Measurements from ENCODE around the gene PROSER2.

PROSER2 gene

DNA sequence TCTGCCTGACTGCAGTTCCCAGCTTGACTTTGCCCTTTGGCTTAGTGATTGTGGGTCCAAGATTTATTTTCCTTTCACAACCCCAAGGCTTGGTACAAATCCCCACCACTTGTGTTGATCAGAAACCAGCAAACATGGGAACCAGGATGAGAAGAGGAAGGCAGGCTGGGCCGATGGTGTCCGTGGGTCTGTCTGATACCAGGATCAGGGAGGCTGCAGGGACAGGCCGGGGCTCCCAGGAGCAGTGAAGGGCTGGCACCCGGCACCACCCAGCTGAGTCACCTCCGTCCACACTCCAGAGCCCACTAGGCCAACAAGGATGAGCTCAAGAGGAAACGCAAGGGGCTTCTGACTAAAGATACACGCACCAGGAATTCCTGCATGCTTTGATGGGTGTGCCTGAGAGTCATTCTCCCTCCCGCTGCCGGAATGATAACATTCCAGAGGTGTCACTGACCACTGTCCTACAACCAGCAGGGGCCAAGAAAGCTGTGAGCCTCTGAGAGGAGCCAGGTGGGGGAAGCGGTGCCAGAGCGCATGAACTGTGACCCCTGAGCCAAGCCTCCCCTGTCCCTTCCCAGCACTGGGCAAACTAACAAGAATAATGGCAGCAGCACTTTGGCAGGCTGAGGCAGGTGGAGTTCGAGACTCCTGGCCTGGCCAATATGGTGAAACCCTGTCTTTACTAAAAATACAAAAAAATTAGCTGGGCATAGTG lies 29.2 kb upstream of the PROSER2 start:
- H3K4me1 ChIP-seq (ENCODE audit: control insufficient read depth, insufficient read depth, low read length): peaks cover 26% of the 10 kb centered on the region
- H3K9me3 ChIP-seq (replicated peaks; ENCODE audit: low read length): no peaks in the 10 kb centered on the region
- H3K9ac ChIP-seq (ENCODE audit: low read depth, low read length): peak overlapping the region; percentile 46
- peak overlapping the region; percentile 55 for H3K4me2 ChIP-seq (ENCODE audit: low read length)
- H3K4me3 ChIP-seq (ENCODE audit: low read length): no peak overlapping the region
- no peaks in the 10 kb centered on the region for H3K27me3 ChIP-seq (ENCODE audit: control insufficient read depth, insufficient read depth, low read length)
- no peaks in the 10 kb centered on the region for H3K36me3 ChIP-seq (ENCODE audit: insufficient read depth, low read length)

DNA sequence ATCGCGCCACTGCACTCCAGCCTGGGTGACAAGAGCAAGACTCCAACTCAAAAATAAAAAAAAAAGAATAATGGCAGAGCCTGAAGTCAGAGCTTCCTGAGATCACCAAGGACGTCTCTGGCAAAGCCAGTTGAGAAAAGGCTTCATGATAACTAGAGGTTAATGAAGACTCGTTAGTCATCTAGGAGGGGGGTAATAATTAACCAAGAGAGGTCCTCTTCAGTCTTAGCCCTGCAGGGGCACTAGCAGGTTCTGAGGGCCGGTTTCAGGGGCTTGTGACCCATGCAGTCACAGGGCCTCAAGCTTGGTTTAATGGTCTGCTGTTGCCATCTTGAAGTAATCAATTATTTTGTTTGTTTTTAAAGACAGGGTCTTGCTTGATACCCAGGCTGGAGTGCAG lies 28.6 kb upstream of the PROSER2 start:
- H3K9ac ChIP-seq (ENCODE audit: low read depth, low read length): no peak overlapping the region
- H3K4me3 ChIP-seq (ENCODE audit: low read length): no peak overlapping the region
- no peaks in the 10 kb centered on the region for H3K9me3 ChIP-seq (replicated peaks; ENCODE audit: low read length)
- peaks cover 21% of the 10 kb centered on the region for H3K4me1 ChIP-seq (ENCODE audit: control insufficient read depth, insufficient read depth, low read length)
- H3K4me2 ChIP-seq (ENCODE audit: low read length): no peak overlapping the region
- no peaks in the 10 kb centered on the region for H3K27me3 ChIP-seq (ENCODE audit: control insufficient read depth, insufficient read depth, low read length)
- no peaks in the 10 kb centered on the region for H3K36me3 ChIP-seq (ENCODE audit: insufficient read depth, low read length)

DNA sequence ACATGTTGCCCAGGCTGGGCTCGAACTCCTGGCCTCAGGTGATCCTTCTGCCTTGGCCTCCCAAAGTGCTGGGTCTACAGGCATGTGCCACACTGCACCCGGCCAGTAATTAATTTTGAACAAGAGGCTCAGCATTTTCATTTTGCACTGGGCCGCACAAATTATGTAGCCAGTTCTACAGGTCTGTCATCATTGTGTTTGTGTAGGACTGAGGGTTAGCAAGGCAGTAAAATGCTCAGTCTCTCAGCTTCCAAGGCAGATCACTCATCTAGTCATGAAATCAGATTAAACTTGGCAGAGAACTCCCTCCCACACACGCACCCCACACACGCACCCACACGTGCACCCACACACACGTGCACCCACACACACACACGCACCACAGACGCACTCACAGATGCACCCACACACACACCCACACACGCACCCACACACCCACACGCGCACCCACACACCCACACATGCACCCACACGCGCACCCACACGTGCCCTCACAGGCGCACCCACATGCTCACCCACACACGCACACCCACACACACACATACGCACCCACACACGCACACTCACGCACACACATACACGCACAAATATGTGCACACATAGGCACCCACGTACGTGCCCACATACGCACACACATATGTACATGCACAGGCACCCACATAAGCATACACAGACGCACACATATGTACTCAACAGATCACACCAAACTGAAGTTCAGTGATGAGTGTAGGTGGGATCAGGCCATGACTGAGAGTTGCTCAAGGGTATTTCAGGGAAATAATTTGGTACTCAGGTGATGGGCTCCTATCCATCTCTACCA lies 27.8 kb upstream of the PROSER2 start:
- Histone ChIP-seq H3K27me3 (ENCODE audit: control insufficient read depth, insufficient read depth, low read length) (no peaks in the 10 kb centered on the region), H3K4me1 (ENCODE audit: control insufficient read depth, insufficient read depth, low read length) (peaks cover 20% of the 10 kb centered on the region), H3K9ac (ENCODE audit: low read depth, low read length) (no peak overlapping the region), H3K4me2 (ENCODE audit: low read length) (no peak overlapping the region), H3K4me3 (ENCODE audit: low read length) (no peak overlapping the region), H3K9me3 (replicated peaks; ENCODE audit: low read length) (no peaks in the 10 kb centered on the region), H3K36me3 (ENCODE audit: insufficient read depth, low read length) (no peaks in the 10 kb centered on the region)

DNA sequence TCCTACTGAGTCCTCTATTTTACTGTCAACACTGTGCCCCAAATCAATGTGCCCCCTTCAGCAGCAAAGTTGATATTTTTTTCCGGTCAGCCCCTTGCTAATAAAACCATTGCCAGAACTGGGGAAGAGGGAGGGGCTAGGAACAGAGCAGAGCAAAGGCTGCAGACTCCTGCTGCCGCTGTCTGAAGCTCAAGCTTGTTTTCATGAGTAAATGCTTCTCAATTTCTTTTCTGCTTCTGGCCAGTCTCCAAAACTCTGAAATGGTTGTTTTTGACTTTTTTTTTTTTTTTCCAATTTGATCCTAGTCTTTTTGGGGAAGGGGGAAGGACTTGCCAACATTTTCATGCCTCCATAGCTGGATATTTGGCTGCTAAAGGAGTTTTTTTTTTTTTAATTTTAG lies 26.7 kb upstream of the PROSER2 start:
- no peak overlapping the region for H3K9ac ChIP-seq (ENCODE audit: low read depth, low read length)
- H3K9me3 ChIP-seq (replicated peaks; ENCODE audit: low read length): no peaks in the 10 kb centered on the region
- no peak overlapping the region for H3K4me3 ChIP-seq (ENCODE audit: low read length)
- no peaks in the 10 kb centered on the region for H3K27me3 ChIP-seq (ENCODE audit: control insufficient read depth, insufficient read depth, low read length)
- no peaks in the 10 kb centered on the region for H3K36me3 ChIP-seq (ENCODE audit: insufficient read depth, low read length)
- no peak overlapping the region for H3K4me2 ChIP-seq (ENCODE audit: low read length)
- H3K4me1 ChIP-seq (ENCODE audit: control insufficient read depth, insufficient read depth, low read length): peaks cover 20% of the 10 kb centered on the region

DNA sequence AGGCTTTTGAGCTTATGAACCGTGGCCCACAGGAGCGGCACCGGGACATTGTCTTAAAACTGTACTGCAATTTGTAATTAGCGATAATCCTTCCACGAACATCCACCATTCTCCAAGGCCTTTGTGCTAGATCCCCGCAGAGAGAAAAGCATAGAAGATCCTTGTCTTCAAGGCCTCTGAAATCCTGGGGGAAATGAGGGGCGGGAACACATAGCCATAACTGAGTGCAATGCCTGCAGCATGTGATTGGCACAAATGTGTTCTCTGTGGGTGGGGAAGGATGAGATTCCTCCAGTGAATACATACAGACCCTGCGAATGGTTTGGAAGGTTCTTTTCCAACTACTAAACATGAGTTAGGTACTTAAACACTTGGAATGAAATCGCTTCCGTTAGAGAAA lies 25.9 kb upstream of the PROSER2 start:
- no peaks in the 10 kb centered on the region for H3K27me3 ChIP-seq (ENCODE audit: control insufficient read depth, insufficient read depth, low read length)
- H3K9me3 ChIP-seq (replicated peaks; ENCODE audit: low read length): no peaks in the 10 kb centered on the region
- no peak overlapping the region for H3K4me3 ChIP-seq (ENCODE audit: low read length)
- peaks cover 20% of the 10 kb centered on the region for H3K4me1 ChIP-seq (ENCODE audit: control insufficient read depth, insufficient read depth, low read length)
- H3K9ac ChIP-seq (ENCODE audit: low read depth, low read length): no peak overlapping the region
- no peak overlapping the region for H3K4me2 ChIP-seq (ENCODE audit: low read length)
- no peaks in the 10 kb centered on the region for H3K36me3 ChIP-seq (ENCODE audit: insufficient read depth, low read length)

DNA sequence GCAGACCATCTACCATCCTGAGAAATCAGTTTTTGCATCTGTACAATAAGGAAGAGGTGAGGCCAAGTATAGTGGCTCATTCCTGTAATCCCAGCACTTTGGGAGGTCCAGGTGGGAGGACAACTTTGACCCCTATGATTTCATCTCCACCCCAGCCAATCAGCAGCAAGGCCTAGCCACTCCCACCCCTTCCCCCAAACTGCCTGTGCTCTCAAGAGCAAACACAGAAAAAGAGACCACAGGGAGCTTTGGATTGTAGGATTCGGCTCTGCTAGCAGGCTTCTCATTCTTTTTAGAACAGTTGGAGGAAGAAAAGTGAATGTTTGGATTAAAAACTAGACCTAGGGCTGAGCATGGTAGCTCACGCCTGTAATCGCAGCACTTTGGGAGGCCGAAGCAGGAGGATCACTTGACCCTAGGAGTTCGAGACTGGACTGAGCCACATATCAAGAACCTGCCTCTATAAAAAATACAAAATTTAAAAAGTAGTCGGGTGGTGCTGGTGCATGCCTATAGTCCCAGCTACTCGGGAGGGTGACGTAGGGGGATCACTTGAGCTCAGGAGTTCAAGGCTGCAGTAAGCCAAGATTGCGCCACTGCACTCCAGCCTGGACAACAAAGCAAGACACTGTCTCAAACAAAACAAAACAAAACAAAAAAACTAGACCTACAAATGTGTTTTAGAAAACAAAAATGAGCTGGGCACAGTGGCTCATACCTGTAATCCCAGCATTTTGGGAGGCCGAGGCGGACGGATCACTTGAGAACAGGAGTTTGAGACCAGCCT lies 25.1 kb upstream of the PROSER2 start:
- Histone ChIP-seq H3K9ac (ENCODE audit: low read depth, low read length) (no peak overlapping the region), H3K27me3 (ENCODE audit: control insufficient read depth, insufficient read depth, low read length) (no peaks in the 10 kb centered on the region), H3K9me3 (replicated peaks; ENCODE audit: low read length) (no peaks in the 10 kb centered on the region)

DNA sequence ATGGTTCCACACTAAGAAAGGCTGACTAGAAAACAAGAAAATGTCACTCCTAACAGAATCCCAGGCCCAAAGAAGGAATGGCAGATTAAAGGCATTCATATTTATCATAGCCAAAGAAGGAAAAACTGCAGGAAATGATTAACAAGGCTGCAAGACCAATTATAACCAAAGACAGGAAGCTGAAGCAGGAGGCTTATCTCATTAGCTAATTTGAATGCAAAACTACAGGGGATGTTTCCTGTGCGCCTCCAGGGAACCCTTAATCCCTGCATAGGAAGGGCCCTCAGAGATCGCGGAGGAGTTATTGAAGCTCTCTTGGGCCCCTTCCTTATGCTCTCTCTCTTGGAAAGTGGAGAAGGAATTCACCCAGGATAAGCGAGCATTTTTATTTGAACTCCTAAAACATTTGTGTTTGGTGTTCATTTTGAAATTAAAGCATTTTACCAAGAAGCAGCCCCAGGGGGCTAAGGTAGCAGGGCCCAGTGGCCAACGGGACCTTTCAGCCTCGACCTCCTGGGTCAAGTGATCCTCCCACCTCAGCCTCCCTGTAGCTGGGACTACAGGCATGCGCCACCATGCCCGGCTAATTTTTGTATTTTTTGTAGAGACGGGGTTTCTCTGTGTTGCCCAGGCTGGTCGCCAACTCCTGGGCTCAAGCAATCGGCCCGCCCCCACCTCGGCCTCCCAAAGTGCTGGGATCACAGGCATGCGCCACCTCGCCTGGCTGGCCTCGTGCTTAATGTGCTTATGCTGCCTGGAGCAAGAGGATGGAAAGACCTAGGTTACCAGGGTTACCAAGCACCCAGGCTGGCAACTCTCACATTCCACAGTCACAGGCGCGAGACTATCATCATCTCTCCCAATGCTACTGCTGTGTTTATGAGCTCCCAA lies 24.1 kb upstream of the PROSER2 start:
- Histone ChIP-seq H3K9me3 (replicated peaks; ENCODE audit: low read length) (no peaks in the 10 kb centered on the region), H3K4me3 (ENCODE audit: low read length) (no peak overlapping the region), H3K9ac (ENCODE audit: low read depth, low read length) (no peak overlapping the region), H3K4me1 (ENCODE audit: control insufficient read depth, insufficient read depth, low read length) (peaks cover 12% of the 10 kb centered on the region), H3K27me3 (ENCODE audit: control insufficient read depth, insufficient read depth, low read length) (no peaks in the 10 kb centered on the region), H3K36me3 (ENCODE audit: insufficient read depth, low read length) (no peaks in the 10 kb centered on the region), H3K4me2 (ENCODE audit: low read length) (no peak overlapping the region)

More for the DNA sequence above, 25.1 kb upstream of the PROSER2 start:
- H3K4me3 ChIP-seq (ENCODE audit: low read length): no peak overlapping the region
- H3K36me3 ChIP-seq (ENCODE audit: insufficient read depth, low read length): no peaks in the 10 kb centered on the region
- peaks cover 20% of the 10 kb centered on the region for H3K4me1 ChIP-seq (ENCODE audit: control insufficient read depth, insufficient read depth, low read length)
- H3K4me2 ChIP-seq (ENCODE audit: low read length): no peak overlapping the region

DNA sequence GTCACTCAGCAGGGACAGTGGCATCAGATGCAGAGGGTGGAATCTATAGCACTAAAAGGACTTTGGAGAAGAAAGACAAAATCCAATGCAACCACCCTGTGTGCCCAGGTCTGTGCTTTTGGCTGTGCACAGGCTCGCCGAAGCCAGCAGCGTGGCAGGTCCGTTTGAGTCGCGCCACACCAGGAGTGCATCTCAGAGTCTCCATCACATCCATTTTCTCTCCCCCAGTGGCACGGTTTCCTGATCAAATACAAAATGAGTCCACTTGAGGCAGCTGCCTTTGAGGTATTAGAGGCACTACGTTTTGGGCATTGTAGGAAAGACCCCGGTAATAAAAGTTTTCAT lies 23.4 kb upstream of the PROSER2 start:
- Histone ChIP-seq H3K4me1 (ENCODE audit: control insufficient read depth, insufficient read depth, low read length) (peaks cover 6% of the 10 kb centered on the region), H3K27me3 (ENCODE audit: control insufficient read depth, insufficient read depth, low read length) (no peaks in the 10 kb centered on the region), H3K36me3 (ENCODE audit: insufficient read depth, low read length) (no peaks in the 10 kb centered on the region)

DNA sequence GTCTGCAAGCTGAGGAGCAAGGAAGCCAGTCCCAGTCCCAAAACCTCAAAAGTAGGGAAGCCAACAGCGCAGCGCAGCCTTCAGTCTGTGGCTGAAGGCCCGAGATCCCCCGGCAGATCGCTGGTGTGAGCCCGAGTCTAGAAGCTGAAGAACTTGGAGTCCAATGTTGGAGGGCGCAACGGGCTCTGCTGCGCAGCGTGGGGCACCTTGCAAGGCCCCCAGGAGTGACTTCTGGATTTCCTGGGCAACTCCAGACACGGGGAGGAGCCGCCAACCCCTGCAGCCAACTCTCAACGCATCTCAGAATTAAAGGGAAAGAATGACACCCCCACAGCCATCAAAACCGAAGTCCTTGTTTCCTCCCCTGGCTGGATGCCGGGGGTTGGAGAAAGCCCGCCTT lies 18.8 kb upstream of the PROSER2 start:
- Histone ChIP-seq H3K4me1 (ENCODE audit: control insufficient read depth, insufficient read depth, low read length) (no peaks in the 10 kb centered on the region), H3K4me3 (ENCODE audit: low read length) (no peak overlapping the region), H3K4me2 (ENCODE audit: low read length) (no peak overlapping the region), H3K9ac (ENCODE audit: low read depth, low read length) (no peak overlapping the region), H3K9me3 (replicated peaks; ENCODE audit: low read length) (no peaks in the 10 kb centered on the region), H3K27me3 (ENCODE audit: control insufficient read depth, insufficient read depth, low read length) (no peaks in the 10 kb centered on the region), H3K36me3 (ENCODE audit: insufficient read depth, low read length) (no peaks in the 10 kb centered on the region)

More for the DNA sequence above, 23.4 kb upstream of the PROSER2 start:
- no peak overlapping the region for H3K4me2 ChIP-seq (ENCODE audit: low read length)
- no peak overlapping the region for H3K4me3 ChIP-seq (ENCODE audit: low read length)
- no peaks in the 10 kb centered on the region for H3K9me3 ChIP-seq (replicated peaks; ENCODE audit: low read length)
- H3K9ac ChIP-seq (ENCODE audit: low read depth, low read length): no peak overlapping the region

DNA sequence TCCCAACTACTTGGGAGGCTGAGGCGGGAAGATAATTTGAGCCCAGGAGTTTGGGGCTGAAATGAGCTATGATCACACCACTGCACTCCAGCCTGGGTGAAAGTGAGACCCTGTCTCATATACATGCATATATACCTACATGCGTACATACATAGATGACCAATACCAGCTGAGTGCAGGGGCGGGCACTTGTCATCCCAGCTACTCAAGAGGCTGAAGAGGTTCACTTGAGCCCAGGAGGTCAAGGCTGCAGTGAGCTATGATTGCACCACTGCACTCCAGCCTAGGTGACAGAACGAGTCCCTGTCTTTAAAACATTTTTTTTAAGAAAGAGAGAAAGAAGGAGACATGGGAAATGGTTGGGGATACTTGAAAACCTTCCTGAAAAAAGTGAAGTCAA lies 17.4 kb upstream of the PROSER2 start:
- no peaks in the 10 kb centered on the region for H3K9me3 ChIP-seq (replicated peaks; ENCODE audit: low read length)
- no peak overlapping the region for H3K4me2 ChIP-seq (ENCODE audit: low read length)
- no peaks in the 10 kb centered on the region for H3K36me3 ChIP-seq (ENCODE audit: insufficient read depth, low read length)
- H3K9ac ChIP-seq (ENCODE audit: low read depth, low read length): no peak overlapping the region
- H3K27me3 ChIP-seq (ENCODE audit: control insufficient read depth, insufficient read depth, low read length): no peaks in the 10 kb centered on the region
- H3K4me1 ChIP-seq (ENCODE audit: control insufficient read depth, insufficient read depth, low read length): peaks cover 12% of the 10 kb centered on the region
- H3K4me3 ChIP-seq (ENCODE audit: low read length): no peak overlapping the region

DNA sequence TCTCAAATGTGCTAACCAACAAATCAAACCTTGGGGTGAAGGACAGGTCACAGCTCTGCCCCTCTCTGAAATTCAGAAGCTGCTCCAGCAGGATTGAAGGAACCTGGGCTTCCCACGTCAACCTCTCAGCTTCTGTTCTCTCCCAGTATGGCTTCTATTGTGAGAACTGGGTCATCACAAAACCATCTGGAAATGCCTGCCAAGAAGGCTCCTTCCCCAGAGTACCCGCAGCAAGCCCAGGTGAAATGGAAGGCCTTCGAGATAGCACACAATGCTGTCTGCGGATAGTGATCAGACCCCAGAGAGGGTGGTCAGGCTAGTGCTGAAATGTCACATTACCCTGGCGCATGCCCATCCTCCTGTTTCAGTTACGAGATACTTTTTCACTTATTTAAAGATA lies 16.4 kb upstream of the PROSER2 start:
- Histone ChIP-seq H3K27me3 (ENCODE audit: control insufficient read depth, insufficient read depth, low read length) (no peaks in the 10 kb centered on the region), H3K36me3 (ENCODE audit: insufficient read depth, low read length) (no peaks in the 10 kb centered on the region), H3K9me3 (replicated peaks; ENCODE audit: low read length) (no peaks in the 10 kb centered on the region), H3K4me2 (ENCODE audit: low read length) (no peak overlapping the region), H3K4me3 (ENCODE audit: low read length) (no peak overlapping the region), H3K9ac (ENCODE audit: low read depth, low read length) (no peak overlapping the region), H3K4me1 (ENCODE audit: control insufficient read depth, insufficient read depth, low read length) (peaks cover 13% of the 10 kb centered on the region)

Data from skeletal muscle satellite cell (primary cell).